ENCODE measurements around the gene TSGA10IP.

GRCh38 chr11:66008095-66008467 is 62.8 kb downstream of the TSGA10IP start:
- TF ChIP-seq, protein P1, sequence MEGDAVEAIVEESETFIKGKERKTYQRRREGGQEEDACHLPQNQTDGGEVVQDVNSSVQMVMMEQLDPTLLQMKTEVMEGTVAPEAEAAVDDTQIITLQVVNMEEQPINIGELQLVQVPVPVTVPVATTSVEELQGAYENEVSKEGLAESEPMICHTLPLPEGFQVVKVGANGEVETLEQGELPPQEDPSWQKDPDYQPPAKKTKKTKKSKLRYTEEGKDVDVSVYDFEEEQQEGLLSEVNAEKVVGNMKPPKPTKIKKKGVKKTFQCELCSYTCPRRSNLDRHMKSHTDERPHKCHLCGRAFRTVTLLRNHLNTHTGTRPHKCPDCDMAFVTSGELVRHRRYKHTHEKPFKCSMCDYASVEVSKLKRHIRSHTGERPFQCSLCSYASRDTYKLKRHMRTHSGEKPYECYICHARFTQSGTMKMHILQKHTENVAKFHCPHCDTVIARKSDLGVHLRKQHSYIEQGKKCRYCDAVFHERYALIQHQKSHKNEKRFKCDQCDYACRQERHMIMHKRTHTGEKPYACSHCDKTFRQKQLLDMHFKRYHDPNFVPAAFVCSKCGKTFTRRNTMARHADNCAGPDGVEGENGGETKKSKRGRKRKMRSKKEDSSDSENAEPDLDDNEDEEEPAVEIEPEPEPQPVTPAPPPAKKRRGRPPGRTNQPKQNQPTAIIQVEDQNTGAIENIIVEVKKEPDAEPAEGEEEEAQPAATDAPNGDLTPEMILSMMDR (IDR thresholded peaks at IDR 0.05), result no peak
- TF ChIP-seq POLR2A (IDR thresholded peaks at IDR 0.05) (no peak), EP300 (IDR thresholded peaks at IDR 0.05) (no peak), POLR2AphosphoS5 (IDR thresholded peaks at IDR 0.05) (no peak)

Measured in sigmoid colon (tissue), 4 donors.